HG03108 (cell line): Measurements from ENCODE around the gene DNAH3.
"Not testable (repeated sequence)": the region's sequence is repeated elsewhere in the genome, so short reads cannot be mapped to it uniquely, and the experiment has no call there.

ENCODE experiments used
- ATAC-seq: cut with Tn5 transposase; IDR thresholded peaks from one replicate; pipeline ENCODE4 v1.9.1; 2021; ENCODE audit warnings: moderate library complexity; ENCODE audit not compliant: unreplicated experiment

DNAH3 gene

DNA sequence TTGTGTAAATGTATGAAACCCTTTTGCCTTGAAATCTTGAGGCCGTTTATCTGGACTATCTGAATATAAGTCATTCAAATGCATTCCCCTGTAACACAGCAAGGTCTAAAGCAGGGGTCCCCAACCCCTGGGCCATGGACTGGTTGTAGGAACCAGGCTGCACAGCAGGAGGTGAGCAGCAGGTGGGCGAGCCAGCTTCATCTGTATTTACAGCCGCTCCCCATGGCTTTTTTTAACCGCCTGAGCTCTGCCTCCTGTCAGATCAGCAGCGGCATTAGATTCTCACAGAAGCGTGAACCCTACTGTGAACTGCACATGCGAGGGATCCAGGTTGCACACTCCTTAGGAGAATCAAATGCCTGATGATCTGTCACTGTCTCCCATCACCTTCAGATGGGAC lies 24.1 kb downstream of the DNAH3 start:
- ATAC-seq: no peak

GRCh38 chr16:21125191-21125590 lies 25.5 kb downstream of the DNAH3 start:
- ATAC-seq: no peak

DNA sequence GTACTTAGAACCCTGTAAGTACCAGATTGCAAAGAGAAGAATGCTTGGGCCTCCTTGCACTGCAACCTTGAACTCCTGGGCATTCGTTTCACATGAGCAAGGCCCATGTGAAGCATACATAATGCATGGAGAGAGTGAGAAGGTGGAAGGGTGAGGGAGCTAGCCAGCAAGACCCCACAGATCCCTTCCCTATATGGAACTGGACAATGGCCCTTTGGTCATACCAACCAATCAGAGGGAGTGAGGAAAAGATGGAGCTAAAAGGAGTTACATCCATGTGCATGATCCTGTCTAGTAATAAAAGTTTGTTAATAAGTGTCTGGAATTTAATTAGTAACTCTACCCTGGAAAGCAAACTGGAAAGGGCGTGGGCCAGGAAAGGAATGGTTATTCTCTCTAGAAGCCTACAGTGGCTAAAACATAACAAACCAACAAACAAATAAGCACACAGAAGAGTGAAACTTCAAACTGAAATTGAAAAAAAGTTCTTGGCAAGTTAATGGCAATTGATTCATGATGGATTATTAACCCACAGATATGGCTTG lies 29.6 kb downstream of the DNAH3 start:
- ATAC-seq: no peak

DNA sequence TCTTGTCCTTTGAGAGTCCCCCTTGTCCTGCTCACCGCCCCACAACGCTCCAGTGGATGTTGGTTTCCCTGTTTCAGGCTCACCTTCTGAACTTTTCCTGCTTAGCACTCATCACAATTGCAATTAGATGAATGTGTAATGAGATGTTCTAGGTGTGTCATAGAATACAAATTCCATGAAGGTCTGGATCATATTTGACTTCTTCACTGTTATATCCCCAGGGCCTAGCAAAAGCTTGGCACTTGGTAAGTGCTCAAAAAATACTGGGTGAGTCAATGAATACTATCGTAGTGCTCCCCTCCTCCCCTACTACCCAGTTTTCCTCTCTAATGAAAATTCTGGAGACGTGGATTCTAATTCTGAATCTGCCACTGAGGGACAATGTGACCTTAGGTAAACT lies 33.1 kb downstream of the DNAH3 start:
- ATAC-seq: no peak

- ATAC-seq: no peak
Observed at GRCh38 chr16:21116148-21116693, 34.4 kb downstream of the DNAH3 start.

GRCh38 chr16:21115551-21115950 lies 35.1 kb downstream of the DNAH3 start:
- not testable (repeated sequence) for ATAC-seq

DNA sequence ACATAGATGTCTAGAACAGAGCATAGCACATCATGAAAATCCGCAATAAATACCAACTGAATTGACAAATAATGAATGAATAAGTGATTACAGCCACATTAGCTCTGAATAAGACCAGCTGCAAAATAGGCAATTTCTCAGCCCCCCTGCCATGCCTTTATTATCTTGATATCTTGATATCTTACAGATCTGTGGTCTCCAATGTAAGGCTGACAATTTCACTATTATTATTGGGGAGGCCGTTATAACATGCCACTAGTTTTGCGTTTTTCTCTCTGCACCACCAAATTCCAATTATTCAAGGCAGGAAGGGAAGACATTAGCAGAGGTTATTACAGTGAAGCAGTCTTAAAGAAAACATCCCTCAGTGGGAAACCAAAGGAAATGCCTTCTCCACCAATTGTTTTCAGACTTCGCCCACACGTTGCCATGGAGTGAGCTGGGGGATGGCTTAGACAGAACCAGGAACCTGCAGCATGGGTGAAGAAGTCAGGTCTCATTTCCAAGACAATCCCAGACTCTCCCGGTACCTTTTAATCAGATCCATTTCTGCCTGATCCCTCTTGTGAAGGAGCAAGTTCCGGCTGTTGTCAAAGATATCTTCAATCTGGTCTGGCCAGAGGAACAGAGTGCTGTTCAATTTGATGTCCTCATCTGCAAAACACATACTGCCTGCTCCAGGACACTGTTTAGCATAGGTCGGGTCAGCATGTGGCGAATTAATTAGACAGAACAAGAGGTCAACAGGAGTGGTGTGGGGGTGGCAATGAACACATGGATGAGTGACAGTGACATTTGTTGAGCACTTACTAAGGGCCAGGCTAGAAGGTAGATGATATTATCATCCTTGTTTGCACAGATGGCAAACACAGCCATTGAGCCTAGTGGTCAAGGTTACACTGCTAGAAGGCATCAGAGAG lies 46.4 kb downstream of the DNAH3 start:
- ATAC-seq: no peak

DNA sequence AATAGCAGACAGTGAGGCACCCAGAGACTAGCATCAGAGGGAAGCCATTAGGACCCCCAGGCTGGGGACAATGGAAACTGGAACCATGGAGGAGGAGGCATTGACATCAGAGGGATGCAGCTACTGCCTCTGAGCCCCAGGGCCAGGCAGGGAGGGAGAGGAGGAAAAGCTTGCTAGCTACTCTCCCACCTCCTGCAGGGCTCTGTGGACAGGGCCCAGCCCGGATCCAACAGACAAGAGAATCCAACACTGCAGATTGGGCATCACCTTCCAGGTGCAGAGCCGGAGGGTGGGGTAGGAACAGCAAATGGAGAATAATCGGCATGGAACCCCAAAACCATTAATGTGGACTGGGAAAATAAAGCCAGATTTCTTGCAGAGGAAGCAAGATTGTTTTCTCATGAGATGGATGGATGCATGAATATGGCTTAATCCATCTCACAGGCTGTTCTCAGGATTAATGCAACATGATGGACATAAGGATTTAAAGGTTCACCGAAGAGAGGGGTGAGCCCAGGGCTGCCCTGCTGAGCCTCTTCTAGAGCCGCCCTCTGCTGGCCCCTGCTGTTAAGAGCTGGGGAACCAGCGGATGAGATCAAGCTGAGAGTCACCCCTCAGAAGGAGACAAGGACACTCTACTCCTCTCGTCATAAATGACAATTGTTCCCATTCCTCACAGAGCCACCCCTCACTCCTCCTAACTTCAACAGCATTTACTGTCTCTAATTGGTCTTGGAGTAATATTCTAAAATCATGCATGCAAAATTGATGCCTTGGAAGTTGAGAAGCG lies 48.8 kb downstream of the DNAH3 start:
- ATAC-seq: no peak

DNA sequence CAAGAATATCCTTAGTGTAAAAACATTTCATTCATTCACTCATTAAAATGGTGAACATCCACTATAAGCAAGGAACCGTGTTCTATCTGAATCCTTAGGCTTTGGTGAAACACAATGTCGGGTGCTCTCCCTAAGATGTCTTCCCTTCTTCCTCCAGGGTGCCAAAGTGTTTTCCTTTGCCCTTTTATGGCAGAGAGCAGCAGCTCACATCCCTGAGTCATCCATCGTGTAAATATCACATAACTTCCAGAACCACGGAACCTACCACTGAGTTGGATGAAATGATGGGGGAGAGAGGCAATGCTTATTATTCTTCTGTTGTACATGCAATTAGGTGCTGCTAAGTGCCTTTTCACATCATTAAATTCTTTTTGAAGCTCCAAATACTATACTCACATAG lies 50.2 kb downstream of the DNAH3 start:
- ATAC-seq: no peak

- ATAC-seq: no peak
Observed at GRCh38 chr16:21097151-21097550, 53.5 kb downstream of the DNAH3 start.

GRCh38 chr16:21094719-21095118 lies 55.9 kb downstream of the DNAH3 start:
- ATAC-seq: not testable (repeated sequence)

DNA sequence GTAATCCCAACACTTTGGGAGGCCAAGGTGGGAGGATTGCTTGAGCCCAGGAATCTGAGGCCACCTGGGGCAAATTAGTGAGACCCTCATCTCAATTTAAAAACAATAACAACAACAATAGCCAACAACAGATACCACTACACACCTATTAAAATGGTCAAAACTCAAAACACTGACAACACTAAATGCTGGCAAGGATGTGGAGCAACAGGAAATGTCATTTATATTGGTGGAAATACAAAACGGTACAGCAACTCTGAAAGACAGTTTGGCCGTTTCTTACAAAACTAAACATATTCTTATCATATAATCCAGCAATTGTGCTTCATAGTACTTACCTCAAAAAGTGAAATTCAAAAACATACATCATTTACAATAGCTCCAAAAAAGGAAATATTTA lies 57.7 kb downstream of the DNAH3 start:
- ATAC-seq: no peak

DNA sequence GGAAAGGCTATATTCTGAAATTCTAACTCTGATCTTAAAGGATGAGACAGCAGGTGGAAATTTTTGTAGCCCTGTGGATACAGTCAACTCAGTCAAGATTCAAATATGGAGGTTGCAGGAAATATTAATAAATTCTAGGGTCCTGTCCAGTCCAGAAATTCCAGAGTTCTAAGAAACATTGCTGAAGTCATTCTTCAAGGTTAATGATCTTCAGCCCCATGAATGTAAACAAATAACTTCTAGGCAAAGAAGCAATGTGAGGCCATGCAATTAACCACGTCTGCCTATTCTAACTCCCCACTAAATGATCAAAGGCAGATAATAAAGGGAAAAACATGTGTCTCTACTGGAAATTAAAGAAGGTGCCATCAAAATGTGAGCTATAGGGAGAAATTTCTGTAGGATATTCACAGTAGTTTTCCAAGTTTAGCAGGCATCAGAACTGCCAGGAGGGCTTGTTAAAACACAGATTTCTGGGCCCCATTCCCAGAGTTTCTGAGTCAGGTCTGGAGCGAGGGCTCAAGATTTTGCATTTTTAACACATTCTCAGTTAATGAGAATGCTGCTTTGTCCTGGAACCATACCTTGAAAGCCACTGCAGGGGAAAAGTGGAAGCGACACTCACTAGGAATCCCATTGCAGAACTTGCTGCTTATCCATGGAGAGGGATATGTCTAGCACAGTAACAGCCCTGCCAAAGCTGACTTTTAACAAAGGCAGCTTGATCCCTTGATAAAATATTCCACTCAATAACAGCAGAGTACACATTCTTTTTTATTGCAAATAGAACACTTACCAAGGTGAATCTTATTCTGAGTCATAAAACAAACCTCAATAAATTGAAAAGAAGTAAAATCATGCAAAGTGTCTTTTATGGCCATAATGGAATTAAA lies 61.8 kb downstream of the DNAH3 start:
- no peak for ATAC-seq

DNA sequence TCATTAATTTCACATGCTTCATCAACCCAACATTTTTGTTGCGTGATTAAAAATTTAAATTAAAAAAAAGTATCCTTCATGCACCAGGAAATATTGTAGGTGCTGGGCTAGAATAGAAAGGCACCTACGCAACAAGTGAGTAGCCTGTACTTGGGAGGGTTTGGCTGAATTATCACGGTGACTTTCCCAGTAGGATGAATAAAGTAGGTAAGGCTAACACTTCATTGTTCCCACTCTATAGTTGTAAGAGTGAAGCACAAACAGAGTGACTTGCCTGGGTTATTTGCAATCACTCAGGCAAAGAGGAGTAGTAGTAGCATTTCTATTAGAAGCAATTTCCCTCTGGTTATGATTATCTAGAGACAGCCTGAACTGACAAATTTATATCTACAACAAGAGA lies 62.5 kb downstream of the DNAH3 start:
- ATAC-seq: no peak

DNA sequence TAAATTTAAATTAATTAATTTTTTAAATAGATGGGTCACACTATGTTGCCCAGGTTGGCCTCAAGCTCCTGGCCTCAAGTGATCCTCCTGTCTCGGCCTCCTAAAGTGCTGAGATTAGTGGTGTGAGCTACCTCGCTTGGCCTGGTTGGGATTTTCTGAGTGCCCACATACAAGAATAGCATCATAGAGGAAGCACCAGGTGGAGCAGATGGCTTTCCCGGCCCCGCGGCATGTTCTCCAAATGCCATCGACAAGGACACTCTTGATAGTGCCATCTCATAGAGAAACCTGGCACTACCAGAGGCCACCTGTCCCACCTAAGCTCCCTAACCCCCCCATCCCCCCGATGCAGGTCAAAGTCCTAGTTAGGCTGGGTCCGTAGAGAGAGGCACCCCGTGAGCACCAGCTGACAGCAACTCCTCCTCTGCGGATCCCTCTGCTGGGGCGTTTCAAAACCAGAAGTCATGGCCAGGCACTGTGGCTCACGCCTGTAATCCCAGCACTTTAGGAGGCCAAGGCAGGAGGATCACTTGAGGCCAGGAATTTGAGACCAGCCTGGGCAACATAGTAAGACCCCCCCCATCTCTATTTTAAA lies 65.9 kb downstream of the DNAH3 start:
- ATAC-seq: no peak

- ATAC-seq: no peak
Observed at GRCh38 chr16:21083729-21084268, 66.8 kb downstream of the DNAH3 start.

- ATAC-seq: no peak
Observed at GRCh38 chr16:21081329-21081728, 69.3 kb downstream of the DNAH3 start.

GRCh38 chr16:21078563-21078962 lies 72.1 kb downstream of the DNAH3 start:
- ATAC-seq: no peak

GRCh38 chr16:21076186-21076883 lies 74.3 kb downstream of the DNAH3 start:
- no peak for ATAC-seq
